GM19438 (cell line): ENCODE measurements around the gene DNAH10.

Source experiments
- ATAC-seq: cut with Tn5 transposase; IDR thresholded peaks from one replicate; pipeline ENCODE4 v1.9.1; 2021; ENCODE audit warnings: low read depth; ENCODE audit not compliant: unreplicated experiment

The DNAH10 gene

DNA sequence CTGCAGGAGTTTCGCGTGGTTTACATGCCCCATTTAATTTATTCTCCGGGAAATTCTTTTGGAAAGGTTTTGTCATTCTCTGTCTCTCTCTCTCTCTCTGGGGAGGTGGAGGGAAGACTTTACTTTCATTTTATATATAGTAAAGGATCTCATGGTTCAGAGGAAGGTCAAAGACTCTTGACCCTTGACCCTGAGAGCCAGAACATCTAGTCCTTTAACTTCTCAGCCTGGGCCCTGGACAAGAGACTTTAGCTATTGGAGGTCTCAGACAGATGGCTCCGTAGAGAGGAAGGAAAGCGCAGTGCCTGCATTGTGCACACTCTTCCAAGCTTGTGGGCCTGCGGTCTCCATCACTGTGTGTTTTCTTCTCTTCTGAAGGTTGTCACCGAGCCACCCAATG lies 166.8 kb downstream of the DNAH10 start:
- no peak for ATAC-seq

DNA sequence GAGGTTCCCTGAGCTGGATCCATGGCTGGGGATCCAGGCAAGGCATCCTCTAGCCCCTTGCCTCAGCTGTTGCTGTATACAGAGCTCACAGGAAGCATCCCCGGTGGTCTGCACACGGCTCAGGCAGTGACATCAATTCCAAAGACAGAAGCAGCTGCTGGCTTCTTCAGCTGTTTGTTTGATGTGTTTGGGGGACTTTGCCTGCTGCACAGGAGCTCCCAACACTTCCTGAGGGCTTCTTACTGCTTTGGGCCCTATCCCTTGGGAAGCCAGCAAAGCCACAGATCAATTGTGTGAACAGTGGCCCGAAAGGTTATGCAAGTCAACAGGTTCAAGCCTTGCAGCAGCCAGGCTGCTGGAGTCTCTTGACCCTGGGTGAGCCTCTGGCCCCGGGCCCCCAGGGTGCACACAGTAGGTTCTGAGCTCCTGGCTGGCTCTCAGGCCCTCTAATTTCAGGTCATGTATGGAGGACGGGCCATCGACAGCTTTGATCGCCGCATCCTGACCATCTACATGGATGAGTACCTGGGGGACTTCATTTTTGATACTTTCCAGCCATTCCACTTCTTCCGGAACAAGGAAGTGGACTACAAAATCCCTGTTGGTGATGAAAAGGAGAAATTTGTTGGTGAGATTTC lies 168.0 kb downstream of the DNAH10 start:
- ATAC-seq: no peak

DNA sequence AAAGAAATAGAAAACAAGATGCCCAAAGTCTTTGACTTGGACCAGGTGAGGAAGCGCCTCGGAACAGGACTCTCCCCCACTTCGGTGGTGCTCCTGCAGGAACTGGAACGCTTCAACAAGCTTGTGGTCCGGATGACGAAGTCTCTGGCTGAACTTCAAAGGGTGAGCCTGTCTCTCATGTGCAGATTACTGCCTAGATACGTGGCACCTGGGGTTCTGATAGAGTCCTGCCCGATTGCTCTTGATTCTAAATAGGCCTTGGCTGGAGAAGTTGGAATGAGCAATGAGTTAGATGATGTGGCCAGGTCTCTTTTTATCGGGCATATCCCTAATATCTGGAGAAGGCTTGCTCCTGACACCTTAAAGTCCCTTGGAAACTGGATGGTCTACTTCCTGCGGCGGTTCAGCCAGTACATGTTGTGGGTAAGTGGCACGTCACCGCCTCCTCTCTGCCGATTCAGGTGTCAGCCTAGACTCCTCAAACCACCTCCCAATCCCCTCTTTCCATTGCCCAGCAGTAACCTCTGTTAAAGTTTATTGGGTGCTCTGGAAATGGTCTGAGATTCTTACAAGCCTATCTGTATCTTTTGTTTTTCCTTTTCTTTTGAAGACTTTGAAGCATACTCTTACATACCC lies 169.7 kb downstream of the DNAH10 start:
- ATAC-seq: no peak

- ATAC-seq: no peak
Measured at GRCh38 chr12:123933214-123933613, 171.1 kb downstream of the DNAH10 start.

- ATAC-seq: no peak
Measured at GRCh38 chr12:123934016-123934620, 172.0 kb downstream of the DNAH10 start.

DNA sequence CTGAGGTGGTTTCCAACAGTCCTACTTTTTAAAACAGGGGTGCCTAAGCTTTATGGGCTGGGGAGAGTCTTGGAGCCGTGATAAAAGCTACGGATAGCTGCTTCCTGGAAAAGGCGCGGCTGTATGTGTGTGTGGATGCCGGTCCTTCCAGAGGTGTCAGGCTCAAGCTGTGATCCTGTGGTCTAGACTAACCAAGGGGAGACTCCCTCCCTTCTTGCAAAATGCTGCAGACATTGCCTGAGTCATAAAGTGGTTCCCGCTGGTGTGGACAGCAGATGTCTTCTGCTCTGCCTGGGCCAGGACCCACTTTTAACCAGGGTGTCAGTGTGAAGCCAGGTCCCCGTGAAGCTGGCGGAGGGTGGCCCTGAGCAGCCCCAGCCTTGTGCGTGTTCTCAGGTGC lies 172.7 kb downstream of the DNAH10 start:
- no peak for ATAC-seq

GRCh38 chr12:123935956-123936355 lies 173.9 kb downstream of the DNAH10 start:
- no peak for ATAC-seq

- ATAC-seq: no peak
Measured at GRCh38 chr12:123936471-123936870, 174.4 kb downstream of the DNAH10 start.

DNA sequence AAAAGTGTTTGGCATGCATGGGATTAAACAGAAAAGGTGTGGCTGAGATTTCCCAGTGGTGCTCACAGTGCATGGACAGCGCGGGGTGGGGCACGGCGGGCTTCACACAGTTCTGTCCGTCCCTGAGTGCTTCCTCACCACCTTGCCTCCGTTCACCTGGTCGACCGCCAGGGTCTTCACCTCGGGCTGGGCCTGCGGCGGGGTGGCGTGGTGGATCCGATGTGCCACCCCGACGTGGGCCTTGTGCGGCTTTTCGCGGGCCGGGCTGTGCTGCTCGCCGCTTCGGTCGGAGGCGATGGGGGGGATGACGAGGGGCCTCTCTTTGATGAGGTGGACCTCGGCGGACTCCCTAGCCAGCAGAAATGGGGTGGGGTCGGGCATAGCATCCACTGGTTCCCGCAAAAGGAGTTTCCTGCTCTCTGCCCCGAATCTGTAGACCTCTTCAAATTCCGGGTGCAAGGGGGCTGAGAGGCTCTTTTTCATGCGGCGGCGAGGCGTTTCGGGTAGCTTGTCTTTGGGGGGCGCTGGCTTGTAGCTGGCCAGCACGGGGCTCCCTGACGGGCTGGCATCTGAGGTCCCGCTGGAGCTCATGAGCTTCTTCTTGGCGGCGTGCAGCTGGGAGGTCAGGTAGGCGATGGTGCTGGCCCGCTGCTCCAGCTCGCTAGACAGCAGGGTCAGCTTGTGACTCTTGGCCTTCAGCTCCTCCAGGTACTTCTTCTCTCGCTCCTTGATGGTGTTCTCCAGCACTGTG lies 175.0 kb downstream of the DNAH10 start:
- no peak for ATAC-seq

DNA sequence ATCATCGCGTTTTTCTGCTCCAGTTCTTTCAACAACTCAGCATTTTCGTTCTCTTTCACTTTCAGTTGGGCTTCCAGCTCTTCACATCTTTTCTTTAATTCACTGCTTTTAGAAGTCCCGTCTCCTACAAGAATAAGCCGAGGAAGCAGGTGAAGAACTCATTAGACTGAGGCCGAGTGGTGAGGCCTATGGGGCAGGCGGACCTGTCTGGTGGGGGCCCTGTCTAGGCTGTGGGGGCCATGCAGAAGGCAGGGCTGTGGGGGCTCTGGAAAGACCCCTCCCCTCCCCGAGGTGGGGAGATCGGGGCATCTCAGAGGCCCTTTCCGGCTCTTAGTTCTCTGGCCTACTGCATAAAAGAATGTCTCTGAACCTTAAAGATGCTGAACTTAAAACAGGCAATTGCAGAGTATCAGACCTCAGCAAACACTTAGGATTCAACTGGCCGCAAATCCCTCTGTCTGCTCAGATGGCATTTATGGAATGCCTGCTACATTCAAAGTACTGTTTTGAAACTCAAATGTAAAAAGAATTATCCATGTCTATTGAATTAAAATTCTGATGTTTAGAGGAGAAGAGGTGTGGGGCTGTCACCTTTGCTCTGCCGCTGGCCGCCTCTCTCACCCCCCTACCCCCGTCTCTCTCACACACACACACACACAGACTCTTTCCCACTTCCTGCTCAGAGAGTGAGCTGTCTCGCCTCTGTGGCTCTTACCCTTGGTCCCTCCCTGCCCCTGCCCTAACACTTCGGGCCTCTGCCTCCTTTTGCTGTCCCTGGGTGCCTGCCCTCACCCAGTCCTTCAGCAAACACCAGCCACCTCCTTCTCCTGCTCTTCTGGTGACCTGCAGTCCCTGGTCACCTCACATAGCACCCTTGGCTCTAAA lies 175.8 kb downstream of the DNAH10 start:
- no peak for ATAC-seq

- no peak for ATAC-seq
Measured at GRCh38 chr12:123938679-123939480, 176.8 kb downstream of the DNAH10 start.

DNA sequence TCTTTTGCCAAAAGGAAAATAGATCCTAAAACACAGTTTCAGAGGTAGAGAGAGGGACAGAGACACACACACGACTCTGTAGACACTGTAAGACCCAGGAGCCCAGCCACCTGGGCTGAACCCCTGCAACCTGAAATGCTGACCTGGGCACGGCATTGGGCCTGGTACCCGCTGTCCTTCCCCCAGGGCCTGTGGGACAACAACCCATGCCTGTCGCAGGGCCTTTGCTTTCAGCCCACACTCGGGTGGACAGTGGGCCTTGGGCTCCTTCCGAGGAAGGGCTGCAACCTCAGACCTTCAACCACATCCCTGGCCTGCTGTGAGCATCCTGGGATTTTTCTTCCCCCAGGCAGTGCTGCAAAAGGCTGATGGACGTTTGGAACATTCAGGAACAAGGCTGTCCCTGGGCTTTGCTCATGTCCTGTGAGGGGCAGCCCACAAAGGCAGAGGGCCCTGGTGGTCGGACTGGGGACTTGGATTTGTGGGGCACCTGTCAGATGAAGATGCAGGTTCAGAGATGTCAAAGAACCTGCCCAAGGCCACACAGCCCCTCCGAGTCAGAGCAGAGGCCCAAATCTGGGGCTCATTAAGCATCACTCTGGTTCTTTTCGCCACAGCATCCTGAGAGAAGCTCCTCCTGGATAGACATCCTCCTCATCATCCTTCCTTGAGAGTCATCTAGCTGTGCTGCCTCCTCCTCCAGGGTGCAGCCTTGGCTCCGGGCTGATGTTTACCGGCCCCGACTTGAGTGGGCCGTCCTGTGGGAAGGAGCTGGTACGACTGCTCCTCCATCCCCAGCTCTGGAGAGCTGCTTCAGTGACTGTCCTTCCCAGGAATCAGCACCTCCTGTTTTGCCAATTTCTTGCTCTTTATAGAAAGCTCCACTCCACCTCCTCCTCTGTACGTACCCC lies 177.9 kb downstream of the DNAH10 start:
- ATAC-seq: no peak

- ATAC-seq: no peak
Measured at GRCh38 chr12:123940627-123940966, 178.5 kb downstream of the DNAH10 start.

DNA sequence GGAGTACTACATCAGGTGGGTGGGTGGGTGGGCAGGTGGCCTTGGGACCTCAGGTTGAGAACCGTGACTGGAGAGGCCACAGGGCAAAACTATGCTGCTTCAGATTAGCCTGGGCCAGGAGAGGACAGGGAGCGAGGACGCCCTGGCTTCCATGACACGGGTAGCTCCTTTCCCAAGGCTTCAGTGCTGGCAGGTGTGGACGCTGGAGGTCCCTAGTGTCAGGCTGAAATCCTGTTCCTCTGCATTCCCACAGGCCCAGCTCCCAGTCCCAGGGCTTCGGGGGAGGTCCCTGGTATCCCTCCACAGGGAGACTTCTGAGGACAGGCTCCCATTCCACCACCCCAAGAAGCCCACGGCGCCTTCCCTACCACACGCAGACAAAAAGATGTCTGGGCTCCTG lies 178.9 kb downstream of the DNAH10 start:
- ATAC-seq: no peak

GRCh38 chr12:123941624-123942237 lies 179.6 kb downstream of the DNAH10 start:
- no peak for ATAC-seq

GRCh38 chr12:123942238-123942653 lies 180.1 kb downstream of the DNAH10 start:
- no peak for ATAC-seq

DNA sequence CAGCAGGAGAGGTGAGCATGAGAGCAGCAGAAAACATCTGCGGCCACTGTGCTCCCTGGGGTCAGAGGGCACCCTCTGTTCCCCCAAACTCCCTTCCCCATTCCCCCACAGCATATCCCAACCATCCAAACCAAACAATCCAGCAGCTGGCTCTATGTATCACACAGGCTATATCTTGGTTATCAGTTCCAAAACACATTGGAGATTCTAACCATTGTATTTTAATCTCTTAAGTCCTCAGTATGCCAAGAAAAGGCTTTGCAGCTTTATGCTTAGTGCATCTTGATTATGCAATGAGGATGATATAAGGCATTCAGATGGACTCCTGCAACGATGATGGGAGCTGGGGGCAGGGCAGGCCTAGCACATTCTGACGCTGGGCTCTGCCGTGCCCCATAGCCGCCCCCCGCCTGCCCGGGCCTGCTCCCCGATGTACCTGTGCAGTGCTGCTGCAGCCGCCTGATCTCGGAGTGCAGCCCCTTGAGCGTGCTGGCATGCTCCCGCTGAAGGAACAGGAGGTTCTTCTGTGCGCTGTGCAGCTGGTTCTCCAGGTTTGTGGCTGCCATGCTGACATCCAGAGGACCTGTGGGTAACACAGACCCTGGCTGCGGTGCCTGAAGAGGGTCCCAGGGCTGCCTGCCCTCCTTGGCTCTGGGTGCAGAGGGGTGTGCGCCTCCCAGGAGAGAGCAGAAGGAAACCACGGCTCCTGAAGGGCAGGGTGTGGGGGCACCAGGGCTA lies 181.0 kb downstream of the DNAH10 start:
- no peak for ATAC-seq

GRCh38 chr12:123943816-123944215 lies 181.7 kb downstream of the DNAH10 start:
- ATAC-seq: no peak
